ENCODE data around the gene TPM3.

Gene TPM3

GRCh38 chr1:154193821-154194220 is 1.9 kb upstream of the TPM3 start:
- DNase-seq (ENCODE audit: low spot score) (peak; percentile 61), ATAC-seq (ENCODE audit: low read depth) (0 out of 3 replicates have a peak, but pooled peaks have one; percentile 8)
- Histone ChIP-seq H3K27me3 (ENCODE audit: insufficient read depth, poor library complexity, severe bottlenecking) (no peaks in the 10 kb centered on the region), H3K4me3 (ENCODE audit: severe bottlenecking) (no peak overlapping the region), H3K36me3 (ENCODE audit: low read depth) (no peaks in the 10 kb centered on the region), H3K4me1 (ENCODE audit: insufficient read depth, poor library complexity, severe bottlenecking) (peaks cover 11% of the 10 kb centered on the region), H3K9me3 (ENCODE audit: severe bottlenecking) (no peaks in the 10 kb centered on the region), H3K27ac (ENCODE audit: poor library complexity, severe bottlenecking) (no peak overlapping the region)
- TF ChIP-seq, protein P1, sequence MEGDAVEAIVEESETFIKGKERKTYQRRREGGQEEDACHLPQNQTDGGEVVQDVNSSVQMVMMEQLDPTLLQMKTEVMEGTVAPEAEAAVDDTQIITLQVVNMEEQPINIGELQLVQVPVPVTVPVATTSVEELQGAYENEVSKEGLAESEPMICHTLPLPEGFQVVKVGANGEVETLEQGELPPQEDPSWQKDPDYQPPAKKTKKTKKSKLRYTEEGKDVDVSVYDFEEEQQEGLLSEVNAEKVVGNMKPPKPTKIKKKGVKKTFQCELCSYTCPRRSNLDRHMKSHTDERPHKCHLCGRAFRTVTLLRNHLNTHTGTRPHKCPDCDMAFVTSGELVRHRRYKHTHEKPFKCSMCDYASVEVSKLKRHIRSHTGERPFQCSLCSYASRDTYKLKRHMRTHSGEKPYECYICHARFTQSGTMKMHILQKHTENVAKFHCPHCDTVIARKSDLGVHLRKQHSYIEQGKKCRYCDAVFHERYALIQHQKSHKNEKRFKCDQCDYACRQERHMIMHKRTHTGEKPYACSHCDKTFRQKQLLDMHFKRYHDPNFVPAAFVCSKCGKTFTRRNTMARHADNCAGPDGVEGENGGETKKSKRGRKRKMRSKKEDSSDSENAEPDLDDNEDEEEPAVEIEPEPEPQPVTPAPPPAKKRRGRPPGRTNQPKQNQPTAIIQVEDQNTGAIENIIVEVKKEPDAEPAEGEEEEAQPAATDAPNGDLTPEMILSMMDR (IDR thresholded peaks at IDR 0.05; ENCODE audit: poor library complexity, severe bottlenecking) = no peak

GRCh38 chr1:154192476-154192875 is 576 bp upstream of the TPM3 start:
- ATAC-seq (ENCODE audit: low read depth) (no peak), DNase-seq (ENCODE audit: low spot score) (no peak)
- Histone ChIP-seq H3K4me1 (ENCODE audit: insufficient read depth, poor library complexity, severe bottlenecking) (peaks cover 10% of the 10 kb centered on the region), H3K27ac (ENCODE audit: poor library complexity, severe bottlenecking) (no peak overlapping the region), H3K27me3 (ENCODE audit: insufficient read depth, poor library complexity, severe bottlenecking) (no peaks in the 10 kb centered on the region), H3K9me3 (ENCODE audit: severe bottlenecking) (no peaks in the 10 kb centered on the region), H3K4me3 (ENCODE audit: severe bottlenecking) (no peak overlapping the region), H3K36me3 (ENCODE audit: low read depth) (no peaks in the 10 kb centered on the region)
- TF ChIP-seq, protein P1 (IDR thresholded peaks at IDR 0.05; ENCODE audit: poor library complexity, severe bottlenecking) = no peak

- ATAC-seq (ENCODE audit: low read depth) (peak; percentile 22; the same call in 2 of the 3 replicates), DNase-seq (ENCODE audit: low spot score) (no peak)
- no peak overlapping the region for H3K4me3 ChIP-seq (ENCODE audit: severe bottlenecking)
- TF ChIP-seq, protein P1 (IDR thresholded peaks at IDR 0.05; ENCODE audit: poor library complexity, severe bottlenecking) = no peak
- H3K36me3 ChIP-seq (ENCODE audit: low read depth) = no peaks in the 10 kb centered on the region
- H3K27me3 ChIP-seq (ENCODE audit: insufficient read depth, poor library complexity, severe bottlenecking) = no peaks in the 10 kb centered on the region
- no peak overlapping the region for H3K27ac ChIP-seq (ENCODE audit: poor library complexity, severe bottlenecking)
- H3K4me1 ChIP-seq (ENCODE audit: insufficient read depth, poor library complexity, severe bottlenecking) = peaks cover 6% of the 10 kb centered on the region
- H3K9me3 ChIP-seq (ENCODE audit: severe bottlenecking) = no peaks in the 10 kb centered on the region
Measured at GRCh38 chr1:154190550-154190949, 1.4 kb downstream of the TPM3 start.

DNA sequence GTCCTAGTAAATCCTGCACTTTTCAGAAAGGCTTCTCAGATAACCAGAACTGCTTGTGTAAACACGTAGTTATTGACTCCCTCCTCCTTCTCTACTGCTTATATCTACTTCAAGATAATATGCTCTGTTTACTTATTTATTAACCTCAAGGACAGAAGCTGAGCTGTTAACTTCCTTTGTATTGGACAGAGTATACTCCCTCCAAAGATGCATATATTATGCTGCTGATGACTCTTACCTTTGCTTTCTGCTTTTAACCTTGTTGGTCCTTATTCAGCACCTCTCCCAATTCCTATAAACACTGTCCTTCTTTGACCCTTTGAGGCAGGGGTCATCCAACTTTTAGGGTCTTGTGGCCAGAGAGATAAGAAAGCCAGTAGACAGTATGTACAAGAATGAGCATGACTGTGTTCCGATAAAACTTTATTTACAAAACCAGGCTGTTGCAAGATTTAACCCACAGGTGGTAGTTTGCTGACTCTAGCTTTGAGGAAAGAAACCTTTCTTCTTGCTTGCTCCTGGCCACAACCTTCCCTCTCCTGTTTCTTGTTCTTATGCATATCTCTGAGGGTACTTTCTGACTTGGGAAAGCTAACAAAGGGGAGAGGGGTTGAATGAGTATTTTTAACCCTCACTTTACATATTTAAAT is 4.9 kb downstream of the TPM3 start:
- Histone ChIP-seq H3K9me3 (ENCODE audit: severe bottlenecking) (no peaks in the 10 kb centered on the region), H3K4me3 (ENCODE audit: severe bottlenecking) (no peak overlapping the region), H3K27me3 (ENCODE audit: insufficient read depth, poor library complexity, severe bottlenecking) (no peaks in the 10 kb centered on the region), H3K27ac (ENCODE audit: poor library complexity, severe bottlenecking) (no peak overlapping the region), H3K4me1 (ENCODE audit: insufficient read depth, poor library complexity, severe bottlenecking) (peaks cover 6% of the 10 kb centered on the region), H3K36me3 (ENCODE audit: low read depth) (peaks cover 1% of the 10 kb centered on the region; the same call in 1 of the 2 replicates)
- TF ChIP-seq, protein P1 (IDR thresholded peaks at IDR 0.05; ENCODE audit: poor library complexity, severe bottlenecking) = no peak
- no peak for DNase-seq (ENCODE audit: low spot score)
- no peak for ATAC-seq (ENCODE audit: low read depth)

GRCh38 chr1:154186177-154186576 is 5.7 kb downstream of the TPM3 start:
- ATAC-seq (ENCODE audit: low read depth) (no peak), DNase-seq (ENCODE audit: low spot score) (no peak)
- Histone ChIP-seq H3K27ac (ENCODE audit: poor library complexity, severe bottlenecking) (no peak overlapping the region), H3K4me3 (ENCODE audit: severe bottlenecking) (no peak overlapping the region), H3K27me3 (ENCODE audit: insufficient read depth, poor library complexity, severe bottlenecking) (no peaks in the 10 kb centered on the region), H3K36me3 (ENCODE audit: low read depth) (peaks cover 9% of the 10 kb centered on the region), H3K4me1 (ENCODE audit: insufficient read depth, poor library complexity, severe bottlenecking) (peaks cover 10% of the 10 kb centered on the region), H3K9me3 (ENCODE audit: severe bottlenecking) (no peaks in the 10 kb centered on the region)
- TF ChIP-seq, protein P1 (IDR thresholded peaks at IDR 0.05; ENCODE audit: poor library complexity, severe bottlenecking) = peak; percentile 68

Measured in RWPE2 (cell line).